Stimulated activated CD4-positive, alpha-beta T cell treated with anti-CD3 and anti-CD28 coated beads, Interleukin-2, amount 100 ng/mL, for 48 hours (primary cell): ENCODE results near the gene CAPN2.
A peak's percentile ranks its signal among the peaks of the same experiment; 100 is the strongest.

Source experiments
- DNase-seq, 2 donors: peaks; one replicate each; pipeline ENCODE4 v3.0.0-alpha.2; 2020

Gene CAPN2

GRCh38 chr1:223702735-223703667 lies 9.3 kb upstream of the CAPN2 start:
- no peak for DNase-seq

GRCh38 chr1:223703668-223704013 lies 8.7 kb upstream of the CAPN2 start:
- no peak for DNase-seq

- no peak for DNase-seq
Measured at GRCh38 chr1:223704921-223705878, 7.1 kb upstream of the CAPN2 start.

GRCh38 chr1:223706077-223706973 lies 6.0 kb upstream of the CAPN2 start:
- no peak for DNase-seq

GRCh38 chr1:223707256-223708000 lies 4.9 kb upstream of the CAPN2 start:
- DNase-seq, result no peak

- no peak for DNase-seq
Measured at GRCh38 chr1:223708001-223708359, 4.4 kb upstream of the CAPN2 start.

- no peak for DNase-seq
Measured at GRCh38 chr1:223708651-223709268, 3.6 kb upstream of the CAPN2 start.

- no peak for DNase-seq
Measured at GRCh38 chr1:223709598-223709997, 2.7 kb upstream of the CAPN2 start.

- DNase-seq, result no peak
Measured at GRCh38 chr1:223710179-223711133, 1.9 kb upstream of the CAPN2 start.

- DNase-seq, result no peak
Measured at GRCh38 chr1:223711173-223711572, 1.2 kb upstream of the CAPN2 start.

- no peak for DNase-seq
Measured at GRCh38 chr1:223711747-223712193, 569 bp upstream of the CAPN2 start.

- DNase-seq, result peak; percentile 28 to 30
Measured at GRCh38 chr1:223712850-223713474, 623 bp downstream of the CAPN2 start.

- DNase-seq, result no peak
Measured at GRCh38 chr1:223713546-223714420, 1.4 kb downstream of the CAPN2 start.

- DNase-seq, result no peak
Measured at GRCh38 chr1:223714421-223714724, 2.0 kb downstream of the CAPN2 start.

GRCh38 chr1:223714849-223715603 lies 2.7 kb downstream of the CAPN2 start:
- no peak for DNase-seq

- DNase-seq, result no peak
Measured at GRCh38 chr1:223715604-223716172, 3.3 kb downstream of the CAPN2 start.

- DNase-seq, result no peak
Measured at GRCh38 chr1:223716302-223716862, 4.0 kb downstream of the CAPN2 start.
